Posterior cingulate gyrus (tissue), 11 donors: Measurements from ENCODE around the gene PCNX2.
"Not testable (repeated sequence)": the region's sequence is repeated elsewhere in the genome, so short reads cannot be mapped to it uniquely, and the experiment has no call there.

Experiments used
- DNase-seq, 10 donors: peaks; one replicate each; pipeline versions ENCODE4 v3.0.0 to v3.0.0-alpha.2; 2020 to 2021; ENCODE audit warnings: mixed read lengths in 3 of 10
- intact Hi-C: fragments of 100-400 bp; cut with DNase I; formaldehyde crosslinking; loops from one replicate; pipeline ENCODE4 v1.15.1; 2023

Gene PCNX2

GRCh38 chr1:233031521-233031920 lies 264.0 kb downstream of the PCNX2 start:
- DNase-seq: no peak
- intact Hi-C loops: no loop called here

GRCh38 chr1:233027046-233027445 lies 268.5 kb downstream of the PCNX2 start:
- intact Hi-C loops: loop anchor here (10.0 kb wide), 1 partner anchor 392 kb away; the partner anchor contains the start of gene SIPA1L2
- DNase-seq: no peak

DNA sequence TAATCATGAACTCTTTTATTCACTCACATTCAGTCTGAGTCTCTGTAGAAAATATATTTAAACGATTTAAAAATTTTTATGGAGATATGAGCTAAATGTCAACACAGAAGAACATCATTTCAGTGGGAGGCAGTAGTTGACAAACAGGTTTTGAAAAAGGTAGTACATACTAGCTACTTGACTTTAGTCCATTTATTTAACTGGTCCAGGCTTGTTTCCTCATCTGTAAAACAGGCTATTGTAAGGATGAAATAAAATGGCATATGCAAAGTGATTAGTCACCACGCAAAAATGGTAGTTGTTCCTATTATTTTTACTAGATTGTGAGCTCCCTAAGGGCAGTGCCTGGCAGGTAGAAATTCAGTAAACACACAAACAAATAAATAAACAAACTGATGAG lies 270.0 kb downstream of the PCNX2 start:
- intact Hi-C loops: loop anchor here (10.0 kb wide), 1 partner anchor 391 kb away; the partner anchor contains the start of gene SIPA1L2

GRCh38 chr1:233025157-233025556 lies 270.4 kb downstream of the PCNX2 start:
- intact Hi-C loops: loop anchor here (10.0 kb wide), 1 partner anchor 390 kb away; the partner anchor contains the start of gene SIPA1L2
- DNase-seq: peak in 5 of 10 donors; percentile 37 to 90 (median 41)

More for the DNA sequence above, 270.0 kb downstream of the PCNX2 start:
- DNase-seq: no peak

- DNase-seq: no peak
- intact Hi-C loops: loop anchor here (10.0 kb wide), 1 partner anchor 389 kb away; the partner anchor contains the start of gene SIPA1L2
Measured at GRCh38 chr1:233024199-233024598, 271.3 kb downstream of the PCNX2 start.

- intact Hi-C loops: loop anchor here (10.0 kb wide), 1 partner anchor 387 kb away; the partner anchor contains the start of gene SIPA1L2
- no peak for DNase-seq
Measured at GRCh38 chr1:233022246-233022645, 273.3 kb downstream of the PCNX2 start.

DNA sequence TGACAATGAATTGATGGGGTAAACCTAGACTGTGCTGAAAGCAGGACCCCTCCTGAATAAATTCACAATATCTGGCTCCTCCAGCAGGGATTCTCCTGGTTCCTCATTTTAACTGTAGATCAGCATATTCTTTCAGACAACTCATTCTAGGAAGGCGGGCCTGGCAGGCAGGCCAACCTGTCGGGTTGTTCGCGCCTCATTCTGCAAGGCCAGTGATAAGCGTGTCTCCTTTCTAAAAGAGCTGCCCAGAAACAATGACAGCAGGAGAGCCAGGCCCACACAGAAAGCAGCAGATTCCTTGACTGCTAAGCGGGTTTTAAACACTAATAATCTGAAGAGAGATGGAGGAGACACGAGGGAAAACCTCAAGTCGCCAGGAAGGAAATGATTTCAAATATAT lies 275.1 kb downstream of the PCNX2 start:
- DNase-seq: peak in 2 of 10 donors; percentile 30 to 83
- intact Hi-C loops: loop anchor here (10.0 kb wide), 1 partner anchor 386 kb away; the partner anchor contains the start of gene SIPA1L2

DNA sequence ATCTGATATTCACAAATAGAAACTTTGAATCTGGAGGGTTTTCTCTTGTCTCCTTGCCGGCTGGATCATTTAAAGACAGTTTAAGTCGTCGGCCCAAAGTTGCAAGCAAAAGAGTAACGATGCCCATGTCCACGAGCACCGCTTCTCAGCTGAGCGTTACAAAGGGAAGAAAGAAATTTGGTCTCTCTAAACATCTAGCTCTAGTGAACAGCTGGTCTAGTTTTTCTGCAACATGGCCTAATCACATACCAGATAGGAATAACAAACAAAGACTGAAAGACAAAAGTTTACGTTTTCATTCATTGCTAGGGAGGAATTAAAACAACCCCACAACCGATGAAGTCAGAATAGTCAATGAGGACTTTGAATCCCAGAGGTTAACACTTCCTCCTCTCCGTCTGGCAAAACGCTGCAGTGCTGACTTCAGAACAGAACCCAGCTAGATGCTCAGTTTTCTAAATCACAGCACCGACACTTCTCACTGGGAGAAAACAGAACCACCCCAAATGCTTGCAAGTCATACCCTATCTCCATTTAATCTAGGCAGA lies 275.7 kb downstream of the PCNX2 start:
- no peak for DNase-seq
- intact Hi-C loops: loop anchor here (10.0 kb wide), 1 partner anchor 385 kb away; the partner anchor contains the start of gene SIPA1L2

DNA sequence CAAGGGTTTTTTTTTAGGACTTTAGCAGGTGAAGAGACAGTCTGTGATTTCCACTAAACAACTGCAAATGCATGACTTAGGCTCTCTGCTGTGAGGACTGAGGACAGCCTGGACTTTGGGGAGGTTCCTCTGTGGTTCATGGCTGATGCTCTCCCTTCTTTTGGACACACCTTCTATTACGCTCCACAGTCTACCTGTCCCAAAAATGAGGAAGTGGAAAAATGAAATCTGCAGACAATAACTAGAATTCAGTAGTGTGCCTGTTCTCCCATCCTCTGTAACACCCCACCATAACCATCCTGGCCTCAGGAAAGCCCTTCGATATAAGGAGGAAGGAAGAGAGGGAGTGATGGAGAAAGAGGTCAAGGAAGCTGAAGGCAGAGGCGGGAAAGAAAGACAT lies 276.4 kb downstream of the PCNX2 start:
- no peak for DNase-seq
- intact Hi-C loops: no loop called here

GRCh38 chr1:233016798-233017197 lies 278.7 kb downstream of the PCNX2 start:
- DNase-seq: no peak
- intact Hi-C loops: no loop called here

DNA sequence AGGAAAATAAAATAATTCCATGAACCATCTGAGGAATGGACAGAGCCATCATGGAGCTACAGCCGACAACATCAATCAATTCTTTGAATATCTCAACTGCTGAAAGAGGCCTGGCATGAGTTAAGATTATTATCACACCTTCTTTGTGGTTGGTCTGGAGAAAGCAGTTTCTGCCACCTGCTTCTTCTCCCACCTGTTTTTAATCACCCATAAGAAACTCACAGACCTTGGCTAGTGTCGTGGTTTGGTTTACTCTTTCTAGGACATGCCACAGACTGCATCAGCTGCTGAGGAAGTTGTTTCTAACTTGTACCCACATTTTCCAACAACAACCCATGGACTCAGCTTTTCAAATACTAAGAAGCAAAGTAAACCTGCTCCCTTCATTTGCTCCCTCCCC lies 279.6 kb downstream of the PCNX2 start:
- no peak for DNase-seq
- intact Hi-C loops: no loop called here

DNA sequence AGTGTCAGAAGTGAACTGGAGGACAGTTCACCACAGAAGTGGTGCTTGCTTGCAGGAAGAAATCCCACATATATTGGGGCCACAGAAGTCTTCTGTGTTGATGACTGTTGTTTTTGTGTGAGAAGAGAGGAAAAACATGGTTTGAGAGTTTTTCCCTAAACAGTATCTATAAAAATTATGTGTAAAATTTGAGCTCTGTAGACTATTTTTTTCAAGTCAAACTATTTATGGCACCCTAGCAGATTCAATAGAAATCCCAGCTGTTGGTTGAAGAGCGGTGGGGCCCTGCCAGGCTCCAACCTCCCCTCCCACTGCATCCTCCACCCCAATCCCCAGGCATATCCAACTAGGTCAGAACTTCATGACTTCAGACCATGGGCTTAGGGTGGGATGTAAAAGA lies 283.5 kb downstream of the PCNX2 start:
- intact Hi-C loops: no loop called here
- DNase-seq: no peak

DNA sequence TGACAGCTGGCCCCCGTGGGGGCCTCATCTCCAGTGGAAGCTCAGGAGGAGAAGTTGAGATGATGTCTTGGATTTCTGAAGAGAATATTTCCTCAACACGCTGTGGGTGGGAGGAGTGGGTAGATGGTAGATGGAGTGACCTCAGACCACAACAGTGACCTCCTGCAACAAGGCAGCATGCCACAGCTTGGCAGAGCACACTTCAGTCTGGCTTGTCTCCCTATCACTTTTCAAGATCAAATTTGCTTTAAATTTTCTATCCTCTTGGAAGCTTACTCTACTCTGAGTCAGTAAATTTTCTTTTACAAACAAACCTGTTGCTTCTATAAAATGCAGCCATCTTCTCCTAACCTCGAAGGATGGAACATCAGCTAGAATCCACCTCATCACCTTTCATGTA lies 285.4 kb downstream of the PCNX2 start:
- intact Hi-C loops: no loop called here

GRCh38 chr1:233006541-233006973 lies 289.0 kb downstream of the PCNX2 start:
- intact Hi-C loops: no loop called here
- DNase-seq: no peak

More for the DNA sequence above, 285.4 kb downstream of the PCNX2 start:
- no peak for DNase-seq

DNA sequence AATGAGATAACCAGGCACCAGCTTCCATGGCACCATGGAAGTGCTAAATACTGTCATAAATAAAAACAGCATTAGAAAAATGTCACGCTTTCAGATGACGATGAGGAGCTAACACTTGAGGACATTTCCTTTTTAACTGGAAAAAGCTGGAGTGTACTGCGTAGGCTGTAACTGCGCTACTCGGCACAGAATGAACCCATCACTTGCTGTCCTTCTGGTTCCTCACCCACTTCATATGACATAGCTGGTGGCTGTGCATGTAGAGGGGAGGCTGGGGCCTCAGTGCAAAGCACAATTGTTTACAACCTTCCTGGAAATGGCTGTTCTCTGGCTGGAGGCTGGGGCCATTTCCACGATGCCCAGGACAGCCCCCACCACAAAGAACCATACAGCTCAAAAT lies 289.4 kb downstream of the PCNX2 start:
- intact Hi-C loops: no loop called here
- no peak for DNase-seq

- intact Hi-C loops: no loop called here
- no peak for DNase-seq
Measured at GRCh38 chr1:233005703-233006102, 289.8 kb downstream of the PCNX2 start.

DNA sequence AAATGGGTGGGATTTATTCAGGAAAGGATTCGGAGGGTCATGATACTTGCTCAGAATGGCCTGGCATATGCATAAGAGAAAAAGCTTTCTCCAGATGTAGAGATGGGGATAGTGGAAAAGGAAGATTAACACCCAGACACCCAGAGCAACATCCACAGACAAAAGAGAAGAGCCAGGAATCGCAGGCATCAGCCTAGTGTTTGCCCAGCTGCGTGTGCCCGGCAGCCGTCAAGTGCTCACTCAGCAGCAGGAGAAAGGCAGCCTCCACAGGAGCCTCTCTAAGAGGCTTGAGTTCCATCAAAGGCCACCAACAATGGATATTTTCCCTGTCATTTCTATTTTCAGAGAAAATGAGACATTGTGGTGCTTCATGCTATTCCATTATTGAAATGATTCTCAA lies 290.4 kb downstream of the PCNX2 start:
- intact Hi-C loops: no loop called here
- no peak for DNase-seq

DNA sequence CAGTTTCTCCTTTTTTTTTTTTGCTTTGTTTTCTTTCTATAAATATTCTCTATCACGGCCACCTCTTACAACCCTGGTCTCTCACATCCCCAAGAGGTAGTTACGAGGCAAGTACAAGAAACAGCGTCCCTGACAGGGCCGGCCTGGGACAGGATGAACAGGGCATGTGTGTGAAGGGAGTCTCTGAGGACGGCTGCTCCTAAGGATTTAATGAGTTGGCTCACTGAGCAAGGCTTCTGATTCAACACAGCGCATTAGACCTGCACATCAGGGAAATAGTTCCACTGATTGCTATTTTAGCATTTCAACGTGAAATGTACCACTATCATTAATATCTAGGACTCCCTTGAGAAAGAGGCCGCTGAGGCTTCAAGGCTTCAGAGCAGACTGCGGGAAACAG lies 291.1 kb downstream of the PCNX2 start:
- intact Hi-C loops: no loop called here
- no peak for DNase-seq

DNA sequence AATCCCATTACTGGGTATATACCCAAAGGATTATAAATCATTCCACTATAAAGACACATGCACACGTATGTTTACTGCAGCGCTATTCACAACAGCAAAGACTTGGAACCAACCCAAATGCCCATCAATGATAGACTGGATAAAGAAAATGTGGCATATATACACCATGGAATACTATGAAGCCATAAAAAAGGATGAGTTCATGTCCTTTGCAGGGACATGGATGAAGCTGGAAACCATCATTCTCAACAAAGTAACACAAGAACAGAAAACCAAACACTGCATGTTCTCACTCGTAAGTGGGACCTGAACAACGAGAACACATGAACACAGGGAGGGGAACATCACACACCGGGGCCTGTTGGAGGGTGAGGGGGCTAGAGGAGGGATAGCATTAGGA lies 291.9 kb downstream of the PCNX2 start:
- intact Hi-C loops, DNase-seq: not testable (repeated sequence)

DNA sequence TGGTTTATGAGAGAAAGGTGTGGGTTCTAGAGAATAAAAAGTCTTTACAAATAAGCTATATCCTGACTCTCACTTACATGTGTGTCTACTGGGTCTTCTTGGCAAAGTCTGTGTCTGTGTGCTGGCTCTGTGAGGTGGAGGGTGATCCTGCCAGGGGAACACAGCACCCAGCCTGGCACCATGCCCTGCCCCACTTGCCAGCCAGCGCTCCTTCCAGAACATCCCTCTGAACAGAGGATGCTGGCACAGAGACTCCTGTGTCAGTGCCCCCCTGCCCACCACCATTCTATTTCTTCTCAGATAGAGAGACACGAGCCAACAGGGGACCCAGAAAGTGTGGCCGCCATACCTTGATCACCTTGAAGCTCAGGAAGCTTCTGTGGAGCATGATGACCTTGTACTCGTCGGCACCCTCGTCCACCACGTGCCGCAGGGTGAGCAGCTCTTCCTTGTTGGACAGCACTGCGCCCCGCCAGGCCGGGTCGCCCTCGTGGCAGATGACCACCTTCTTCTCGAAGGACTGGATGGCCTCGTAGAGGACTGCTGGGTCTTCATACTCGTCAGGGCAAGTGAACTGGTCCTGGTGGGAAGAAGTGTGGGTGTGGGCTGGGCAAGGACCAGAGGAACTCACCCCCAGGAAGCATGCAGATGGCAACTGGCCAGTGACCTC lies 295.4 kb downstream of the PCNX2 start:
- no peak for DNase-seq
- intact Hi-C loops: no loop called here

DNA sequence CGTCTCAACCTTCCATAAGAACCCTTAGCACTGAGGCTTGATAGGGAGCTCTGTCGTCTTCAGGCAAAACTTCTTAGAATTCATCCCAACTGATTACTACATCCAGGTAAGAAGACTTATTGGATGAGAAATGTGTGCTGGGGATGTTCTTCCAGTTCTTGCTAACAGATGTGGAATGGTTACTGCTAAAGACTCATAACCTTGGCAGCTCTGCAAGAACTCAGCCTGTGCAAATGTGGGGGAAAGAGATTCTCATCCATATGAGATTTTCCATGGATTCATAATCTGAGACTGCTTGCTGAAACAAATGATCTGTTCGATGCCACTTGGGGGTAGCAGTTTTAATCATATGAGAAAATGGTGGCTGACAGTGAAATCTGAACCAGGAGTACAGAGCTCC lies 296.9 kb downstream of the PCNX2 start:
- no peak for DNase-seq
- intact Hi-C loops: no loop called here

- intact Hi-C loops: no loop called here
- DNase-seq: no peak
Measured at GRCh38 chr1:232998138-232998537, 297.4 kb downstream of the PCNX2 start.
